Hippocampal formation (tissue), 2 donors: Measurements from ENCODE around the gene MYRF.

ENCODE experiments used
- DNase-seq, 2 donors: peaks; one replicate each; lab custom pipeline; 2025; lab: John Stamatoyannopoulos, UW

MYRF gene

DNA sequence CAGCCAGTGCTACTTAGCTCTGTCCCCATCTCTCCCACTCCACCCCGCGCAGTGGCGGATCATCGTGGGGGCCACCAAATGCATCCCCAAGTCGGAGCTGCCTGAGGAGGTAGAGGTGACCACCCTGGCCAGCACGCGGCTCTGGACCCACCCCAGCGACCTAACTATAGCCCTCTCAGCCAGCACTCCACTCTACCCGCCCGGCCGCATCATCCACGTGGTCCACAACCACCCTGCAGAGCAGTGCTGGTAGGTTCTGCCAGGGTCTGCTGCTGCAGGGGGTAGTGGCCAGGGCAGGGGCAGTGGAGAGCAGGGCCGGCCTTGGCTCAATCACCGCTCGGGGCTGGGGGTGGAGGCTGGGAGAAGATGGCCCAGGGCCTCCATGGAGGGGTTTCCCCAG, 13.0 kb upstream of the MYRF start:
- no peak for DNase-seq

DNA sequence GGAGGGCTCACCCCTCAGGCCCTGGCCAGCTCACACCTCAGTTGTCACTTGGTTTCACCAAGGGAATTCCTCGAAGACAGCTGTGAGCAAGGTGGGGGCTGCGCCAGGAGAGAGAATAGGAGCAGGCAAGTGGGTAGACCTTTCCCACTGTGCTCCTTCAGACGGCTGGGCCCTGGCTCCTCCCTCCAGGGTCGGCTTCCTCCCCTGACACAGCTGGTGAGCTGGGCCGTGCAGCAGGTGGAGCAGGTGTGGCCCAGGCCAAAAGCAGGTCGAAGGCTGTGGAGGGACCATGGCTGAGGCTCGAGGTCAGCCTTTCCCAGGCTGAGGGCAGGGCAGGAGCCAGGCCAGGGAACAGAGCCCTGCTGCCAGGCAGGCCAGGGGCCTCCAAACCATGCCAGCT, 12.5 kb upstream of the MYRF start:
- no peak for DNase-seq

DNA sequence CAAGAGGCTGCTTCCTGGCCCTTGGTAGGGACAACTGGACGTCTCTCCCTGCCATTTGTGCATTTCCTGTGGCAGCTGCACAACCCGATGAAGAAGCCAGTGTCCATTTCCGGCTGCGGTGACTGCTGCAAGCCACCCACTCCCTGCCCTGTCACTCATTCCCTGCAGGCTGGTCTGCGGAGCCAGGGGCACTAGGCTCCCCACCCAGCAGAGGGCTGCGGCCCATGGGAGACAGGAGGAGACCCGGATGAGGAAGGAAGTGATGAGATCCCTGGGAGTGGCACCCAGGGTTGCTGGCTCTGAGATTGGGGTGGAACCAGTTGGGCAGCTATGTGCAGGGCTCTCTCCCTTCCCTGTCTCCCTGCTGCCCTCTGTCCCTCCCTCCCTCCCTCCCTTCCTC, 10.0 kb upstream of the MYRF start:
- DNase-seq, result no peak

DNA sequence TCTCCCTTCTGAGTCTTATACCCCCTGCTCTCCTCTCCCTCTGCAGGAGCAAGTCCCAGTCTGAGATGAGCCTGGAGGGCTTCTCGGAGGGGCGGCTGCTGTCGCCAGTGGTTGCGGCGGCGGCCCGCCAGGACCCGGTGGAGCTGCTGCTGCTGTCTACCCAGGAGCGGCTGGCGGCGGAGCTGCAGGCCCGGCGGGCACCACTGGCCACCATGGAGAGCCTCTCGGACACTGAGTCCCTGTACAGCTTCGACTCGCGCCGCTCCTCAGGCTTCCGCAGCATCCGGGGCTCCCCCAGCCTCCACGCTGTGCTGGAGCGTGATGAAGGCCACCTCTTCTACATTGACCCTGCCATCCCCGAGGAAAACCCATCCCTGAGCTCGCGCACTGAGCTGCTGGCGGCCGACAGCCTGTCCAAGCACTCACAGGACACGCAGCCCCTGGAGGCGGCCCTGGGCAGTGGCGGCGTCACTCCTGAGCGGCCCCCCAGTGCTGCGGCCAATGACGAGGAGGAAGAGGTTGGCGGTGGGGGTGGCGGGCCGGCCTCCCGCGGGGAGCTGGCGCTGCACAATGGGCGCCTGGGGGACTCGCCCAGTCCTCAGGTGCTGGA, 8.8 kb upstream of the MYRF start:
- no peak for DNase-seq

DNA sequence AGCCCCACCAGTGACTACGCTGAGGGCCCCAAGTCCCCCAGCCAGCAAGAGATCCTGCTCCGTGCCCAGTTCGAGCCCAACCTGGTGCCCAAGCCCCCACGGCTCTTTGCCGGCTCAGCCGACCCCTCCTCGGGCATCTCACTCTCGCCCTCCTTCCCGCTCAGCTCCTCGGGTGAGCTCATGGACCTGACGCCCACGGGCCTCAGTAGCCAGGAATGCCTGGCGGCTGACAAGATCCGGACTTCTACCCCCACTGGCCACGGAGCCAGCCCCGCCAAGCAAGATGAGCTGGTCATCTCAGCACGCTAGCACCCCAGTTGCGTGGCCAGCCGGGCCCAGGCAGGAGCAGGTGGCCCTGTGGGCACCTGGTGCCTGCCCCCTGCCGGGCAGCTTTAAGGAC, 8.3 kb upstream of the MYRF start:
- no peak for DNase-seq

DNA sequence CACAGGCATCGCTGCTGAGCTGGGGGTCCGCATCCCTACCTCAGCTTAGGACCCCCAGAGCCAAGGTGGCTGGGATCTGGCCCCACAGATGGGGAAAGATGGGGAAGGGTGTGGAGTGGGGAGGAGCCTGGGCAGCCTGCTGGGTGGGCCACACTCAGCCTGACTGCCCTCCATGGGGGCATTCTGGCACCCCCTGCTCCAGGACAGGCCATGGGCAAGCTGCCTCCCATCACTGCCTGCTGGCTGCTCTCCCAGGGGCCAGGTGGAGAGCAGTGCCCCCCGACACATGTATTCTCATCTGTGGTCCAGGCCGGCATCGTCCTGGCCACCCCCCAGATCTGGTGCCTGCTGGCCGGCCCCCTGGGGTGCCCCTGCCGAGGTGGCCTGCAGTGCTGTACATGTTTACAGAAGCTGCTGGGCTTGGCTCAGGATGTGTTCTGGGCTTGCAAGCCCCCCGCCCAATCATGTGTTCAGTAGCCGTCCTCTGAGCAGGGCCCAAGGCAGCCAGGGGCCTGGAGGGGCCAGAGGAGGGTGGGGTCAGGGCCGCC, 7.8 kb upstream of the MYRF start:
- DNase-seq, result no peak

DNA sequence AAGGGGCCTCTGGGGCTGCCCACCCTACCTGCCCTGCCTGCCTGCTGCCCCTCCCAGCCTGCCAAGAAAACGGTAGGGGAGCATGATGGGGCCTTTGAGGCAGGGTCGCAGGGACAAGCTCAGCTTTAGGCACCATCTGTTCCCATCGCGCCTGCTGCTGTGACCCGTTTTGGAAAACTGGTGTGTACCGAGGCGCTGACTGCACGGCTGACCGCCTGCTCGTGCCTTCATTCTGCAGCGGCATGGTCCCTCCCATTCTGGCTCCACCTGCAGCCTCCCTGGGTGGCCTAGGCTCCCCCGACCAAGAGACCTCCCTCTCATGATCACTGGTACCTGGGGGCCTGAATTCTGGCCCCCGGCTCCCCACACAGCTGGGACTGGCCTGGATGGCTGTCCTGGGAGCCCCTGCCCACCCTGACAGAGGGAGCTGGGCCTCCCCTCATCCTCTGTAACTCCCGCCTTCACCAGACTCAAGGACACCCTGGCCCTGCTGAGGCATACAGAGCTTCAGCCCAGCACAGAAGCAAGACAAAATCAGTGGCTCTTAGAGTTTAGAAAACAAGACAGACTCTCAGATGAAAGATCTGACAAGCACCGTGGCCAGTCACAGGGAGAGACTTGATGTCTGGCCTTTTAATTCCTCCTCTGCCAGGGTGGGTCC, 6.5 kb upstream of the MYRF start:
- DNase-seq, result no peak

DNA sequence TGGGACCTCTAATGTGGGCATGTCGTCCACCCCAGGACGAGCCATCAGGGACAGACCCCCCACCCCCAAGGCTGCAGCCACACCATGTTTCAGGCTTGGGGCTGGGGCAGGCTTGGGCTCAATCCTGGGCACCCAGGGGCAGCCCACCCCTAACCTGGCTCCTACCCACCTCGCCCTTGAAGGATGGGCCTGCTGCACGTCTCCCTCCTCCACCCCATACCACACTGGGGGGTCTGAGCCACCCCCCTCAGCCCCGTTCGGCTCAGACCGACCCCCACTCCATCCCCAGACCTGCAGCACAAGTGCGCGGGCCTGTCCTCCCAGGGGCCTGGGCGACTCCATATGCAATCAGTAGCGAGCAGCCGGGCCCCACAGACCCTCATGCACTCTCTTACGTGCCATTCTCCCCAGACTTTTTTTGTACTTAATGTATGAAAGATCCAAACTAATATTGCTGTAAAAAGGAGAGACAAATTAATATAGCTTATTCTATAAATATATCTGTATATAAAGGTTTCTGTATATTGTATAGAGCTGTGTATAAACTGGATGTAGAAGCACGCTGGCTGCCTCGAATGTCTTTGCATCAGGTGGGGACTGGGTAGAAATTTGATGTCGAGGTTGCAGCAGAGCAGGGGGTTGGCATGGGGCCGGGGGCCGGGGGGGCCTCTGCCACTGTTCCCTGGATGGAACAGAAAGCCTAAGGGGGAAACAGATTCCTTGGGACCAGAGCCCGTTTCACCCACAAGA, 5.8 kb upstream of the MYRF start:
- no peak for DNase-seq

DNA sequence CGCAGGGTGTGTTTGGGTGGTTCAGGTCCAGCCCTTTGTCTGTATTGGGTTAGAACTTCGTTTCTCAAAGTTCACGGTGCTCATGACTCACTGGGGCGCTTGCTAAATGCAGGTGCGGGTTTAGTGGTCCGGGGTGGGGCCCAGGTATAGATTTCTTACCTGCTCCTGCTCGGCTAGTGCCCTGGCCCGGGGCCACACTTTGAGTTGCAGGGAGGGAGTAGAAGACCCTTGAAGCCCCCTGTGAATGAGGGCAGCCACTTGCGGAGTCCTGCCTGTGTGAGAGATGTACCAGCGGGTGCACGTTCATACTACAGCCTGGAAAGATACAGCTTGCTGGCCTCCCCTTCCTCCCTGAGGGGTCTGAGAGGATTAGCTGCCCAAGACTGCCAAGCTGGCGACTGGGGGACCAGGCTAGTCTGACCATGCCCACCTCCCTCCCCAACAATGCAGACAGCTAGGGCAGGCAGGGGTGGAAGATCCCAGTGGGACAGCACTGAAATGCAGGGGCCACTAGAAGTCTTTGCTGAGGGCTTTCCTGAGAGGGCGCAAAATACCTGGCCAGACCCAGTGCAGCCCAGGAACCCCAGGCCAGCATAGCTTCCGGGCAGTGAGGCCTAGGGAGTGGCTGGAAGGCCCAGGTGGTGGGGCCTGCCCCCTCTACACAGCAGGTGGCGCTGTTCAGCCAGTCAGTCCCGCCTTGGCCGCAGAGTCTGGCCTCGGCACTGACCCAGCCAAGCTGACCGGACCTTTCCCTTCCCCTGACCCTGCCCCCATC, 5.1 kb upstream of the MYRF start:
- DNase-seq, result peak; percentile 78 to 86

DNA sequence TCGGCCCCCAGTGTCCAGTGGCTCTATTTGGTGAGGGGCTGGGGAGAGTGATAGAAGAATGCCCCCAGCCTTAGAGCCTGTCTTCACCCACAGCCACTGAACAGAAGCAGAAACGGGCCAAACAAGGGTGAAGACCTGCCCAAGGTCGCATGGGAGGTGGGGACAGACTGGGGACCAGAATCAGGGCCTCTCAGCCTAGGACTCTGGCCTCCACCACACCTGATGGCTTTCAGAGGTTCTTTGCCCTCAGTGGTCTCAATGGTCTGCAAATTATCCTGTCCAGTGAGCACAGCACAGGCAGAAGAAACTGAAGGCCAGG, 4.5 kb upstream of the MYRF start:
- DNase-seq, result no peak

DNA sequence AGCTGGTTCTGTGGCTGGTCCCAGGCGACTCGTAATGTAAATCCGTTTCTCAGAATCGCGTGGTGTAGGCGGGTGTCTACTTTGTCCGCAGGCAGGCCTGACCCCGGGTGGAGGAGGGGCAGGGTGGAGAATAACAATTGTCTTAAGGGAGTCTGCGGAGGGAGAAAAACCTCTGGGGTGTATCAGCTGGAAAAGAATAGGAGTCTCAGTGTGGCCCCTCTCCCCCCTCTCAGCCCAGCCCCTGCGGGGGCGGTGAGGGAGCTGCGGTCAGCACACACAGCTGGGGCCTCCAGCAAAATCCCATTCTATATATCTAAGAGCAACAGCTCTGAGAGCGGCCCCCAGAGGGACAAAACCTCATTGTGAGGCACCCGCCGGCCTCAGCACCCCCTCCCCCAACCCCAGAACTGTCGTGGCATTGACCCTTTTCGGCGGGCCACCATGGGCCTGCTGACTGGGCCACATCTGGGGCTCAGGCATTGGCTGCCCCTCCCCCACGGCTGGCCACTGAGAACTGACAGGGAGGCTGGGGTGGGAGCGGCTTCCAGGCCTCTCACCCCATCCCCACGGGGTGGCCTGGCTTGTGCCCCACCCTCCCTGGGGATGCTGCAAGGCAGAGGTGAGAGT, 2.7 kb upstream of the MYRF start:
- DNase-seq, result peak; percentile 94

DNA sequence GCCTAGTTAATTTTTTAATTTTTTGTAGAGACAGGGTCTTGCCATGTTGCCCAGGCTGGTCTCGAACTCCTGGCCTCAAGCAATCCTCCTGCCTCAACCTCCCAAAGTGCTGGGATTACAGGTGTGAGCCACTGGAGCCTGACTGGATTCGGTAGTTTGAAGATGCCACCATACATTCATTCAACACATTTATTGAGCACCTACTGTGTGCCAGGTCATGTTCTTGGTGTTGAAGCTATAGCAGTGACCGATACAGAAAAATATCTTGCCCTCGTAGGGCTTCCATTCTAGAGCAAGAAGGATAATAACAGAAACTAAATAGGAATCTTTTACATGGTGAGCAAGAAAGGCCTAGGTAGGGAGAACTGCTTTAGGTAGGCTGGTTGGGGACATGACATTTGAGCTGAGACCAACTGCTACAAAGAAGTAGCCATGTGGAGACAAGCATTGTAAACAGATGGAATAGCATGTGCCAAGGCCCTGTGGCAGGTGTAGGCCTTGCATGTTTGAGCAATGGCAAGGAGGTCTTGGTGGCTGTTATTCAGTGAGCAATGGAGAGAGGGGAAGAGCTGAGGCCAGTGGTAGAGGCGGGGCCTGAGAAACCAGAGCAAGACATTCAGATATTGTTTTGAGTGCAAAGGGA, 1.7 kb upstream of the MYRF start:
- no peak for DNase-seq

DNA sequence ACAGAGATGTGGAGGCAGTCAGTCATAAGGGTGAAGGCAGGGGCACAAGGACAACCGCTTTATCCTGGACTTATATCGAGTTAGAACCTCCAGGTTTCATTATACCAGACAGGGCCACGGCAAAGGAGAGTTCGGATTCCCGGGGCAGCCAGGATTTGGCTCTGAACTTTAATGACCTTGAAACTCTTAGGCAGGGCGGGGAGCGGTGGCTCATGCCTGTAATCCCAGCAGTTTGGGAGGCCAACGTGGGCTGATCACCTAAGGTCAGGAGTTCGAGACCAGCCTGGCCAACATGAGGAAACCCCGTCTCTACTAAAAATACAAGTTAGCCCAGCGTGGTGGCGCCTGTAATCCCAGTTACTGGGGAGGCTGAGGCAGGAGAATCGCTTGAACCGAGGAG, 1.1 kb upstream of the MYRF start:
- DNase-seq, result no peak

DNA sequence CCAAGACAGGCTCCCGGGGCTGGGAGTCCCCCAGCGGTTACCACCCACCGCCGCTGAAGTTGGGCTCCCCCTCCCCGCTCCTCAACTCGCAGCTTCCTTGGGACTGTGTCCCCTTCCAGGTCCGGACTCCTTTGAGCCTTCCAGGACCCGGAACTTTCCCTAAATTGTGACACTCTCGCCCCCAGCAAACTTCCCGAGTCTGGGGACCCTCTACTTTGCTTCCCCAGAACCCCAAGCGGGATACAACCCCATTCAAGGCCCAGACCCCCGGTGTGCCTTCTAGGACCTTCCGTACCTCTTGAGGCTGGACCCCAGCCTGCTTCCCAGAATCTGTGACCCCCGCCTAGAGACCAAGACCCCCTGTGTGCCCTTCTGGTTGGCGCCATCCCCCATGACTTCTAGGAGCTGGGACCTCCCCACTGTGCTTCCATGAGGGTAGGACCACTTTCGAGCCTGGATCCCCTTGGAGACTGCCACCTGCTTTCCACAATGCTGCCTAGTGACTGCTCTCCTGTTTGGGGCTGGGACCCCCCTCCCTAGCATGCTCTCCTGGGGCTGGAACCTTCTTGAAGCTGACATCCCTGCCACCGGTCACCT, 587 bp downstream of the MYRF start:
- no peak for DNase-seq

DNA sequence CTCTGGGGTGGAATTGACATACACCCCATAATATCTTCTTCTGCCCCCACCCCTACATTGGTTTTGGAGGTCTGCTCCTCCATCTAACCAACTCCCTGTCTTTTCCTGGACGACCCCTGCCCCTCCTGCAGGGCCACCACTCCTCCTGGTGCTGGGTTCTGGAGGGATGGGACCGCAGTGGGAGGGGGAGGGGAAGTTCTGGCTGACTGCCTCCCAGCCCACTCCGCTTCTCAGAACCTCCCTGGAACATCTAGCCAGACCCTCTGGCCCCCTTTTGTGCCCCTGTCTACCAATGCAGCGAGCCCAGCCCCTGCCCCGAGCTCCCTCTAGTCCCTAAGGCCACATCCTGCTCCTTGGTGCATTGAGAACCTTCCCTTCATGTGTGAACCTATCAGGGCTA, 1.2 kb downstream of the MYRF start:
- DNase-seq, result no peak

DNA sequence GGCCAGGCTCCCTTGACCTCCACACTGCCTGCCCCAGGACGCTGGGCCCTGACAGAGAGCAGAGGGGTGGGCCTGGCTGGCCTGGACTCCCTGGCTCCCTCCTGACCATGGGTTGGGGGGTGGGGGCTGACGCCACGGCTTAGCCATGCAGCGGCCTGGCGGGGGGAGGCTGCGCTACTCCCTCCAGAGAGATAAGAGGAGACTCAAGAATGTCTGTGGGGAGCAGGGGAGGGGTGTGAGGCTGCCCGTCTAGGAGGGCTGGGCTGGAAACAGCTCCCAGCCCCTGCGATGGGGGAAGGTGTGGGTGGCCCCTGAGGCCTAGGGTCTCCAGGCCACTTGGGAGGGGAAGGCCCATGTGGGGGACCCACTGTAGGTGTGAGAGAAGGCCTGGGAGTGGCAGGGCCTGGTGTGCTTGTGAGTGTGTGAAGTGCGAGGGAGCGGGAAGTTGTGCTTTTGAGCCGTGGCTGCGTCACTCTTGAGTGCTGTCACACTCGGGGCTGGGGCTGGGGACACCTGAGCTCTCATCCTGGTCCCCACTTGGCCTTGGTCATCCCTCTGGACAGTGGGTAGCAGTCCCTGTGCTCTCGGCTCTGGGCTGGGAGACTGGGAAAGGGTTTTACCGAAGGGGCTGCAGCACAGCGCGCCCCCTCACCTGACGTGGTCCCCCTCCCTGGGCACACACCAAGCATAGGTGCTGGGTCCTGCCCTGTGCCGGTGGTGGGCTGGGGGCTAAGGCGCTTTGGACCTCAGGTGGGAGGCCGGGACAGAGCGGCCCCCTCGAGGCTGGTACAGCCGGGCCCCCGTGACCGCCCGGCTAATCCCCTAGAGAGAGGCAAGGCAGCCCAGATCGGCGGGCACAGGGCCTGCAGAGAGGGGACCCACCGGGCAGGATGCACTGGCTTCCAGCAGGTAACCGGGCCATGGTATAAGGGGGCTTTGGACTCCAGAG, 2.4 kb downstream of the MYRF start:
- DNase-seq, result no peak

DNA sequence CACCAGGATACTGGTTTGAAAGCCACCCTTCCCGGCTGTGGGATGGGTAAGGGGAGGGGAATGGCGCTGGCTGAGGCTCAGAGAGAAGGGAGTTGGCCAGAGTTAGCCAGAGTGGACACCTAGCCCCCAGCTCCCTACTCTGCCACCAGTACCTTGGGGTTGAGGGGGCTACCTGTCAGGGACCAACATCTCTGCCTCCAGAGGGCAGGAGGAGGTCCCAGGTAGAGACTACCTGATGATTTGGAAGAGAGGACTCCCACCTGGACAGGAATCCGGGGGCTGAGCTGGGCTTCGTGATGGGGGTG, 3.7 kb downstream of the MYRF start:
- DNase-seq, result no peak

DNA sequence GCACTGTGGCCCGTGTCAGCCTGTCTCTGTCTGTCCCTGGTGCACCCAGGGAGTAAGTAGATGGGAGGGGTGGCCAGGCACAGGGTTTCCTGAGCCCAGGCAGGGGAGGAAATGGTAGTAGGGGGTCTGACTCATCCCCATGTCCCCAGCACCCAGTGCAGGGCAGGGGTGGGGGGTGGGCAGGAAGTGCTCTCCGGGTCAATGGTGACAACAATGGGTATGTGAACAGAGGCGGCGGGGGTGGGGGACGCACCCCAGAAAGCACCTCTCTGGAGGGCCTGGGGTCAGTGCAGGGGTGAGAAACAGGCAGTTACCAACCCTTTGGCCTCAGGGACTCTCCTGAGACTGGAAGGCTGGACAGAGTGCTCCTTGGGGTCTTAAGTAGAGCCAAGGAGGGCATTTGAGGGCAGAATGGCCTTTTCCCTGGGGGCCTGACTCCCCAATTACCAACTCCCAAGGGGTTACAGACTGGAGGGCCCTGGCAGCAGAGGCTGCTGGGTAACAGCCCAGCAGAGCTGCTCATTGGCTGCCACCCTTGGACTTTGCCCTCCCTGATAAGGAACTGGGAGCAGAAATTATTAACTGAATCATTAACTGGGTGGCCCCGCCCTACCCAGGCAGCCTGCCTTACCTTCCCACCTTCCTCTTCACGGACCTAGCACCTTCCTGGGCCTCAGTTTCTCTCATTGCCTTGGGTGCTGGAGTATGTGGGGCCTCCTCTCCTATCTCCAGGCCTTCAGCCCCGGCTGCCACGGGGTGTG, 4.2 kb downstream of the MYRF start:
- no peak for DNase-seq

DNA sequence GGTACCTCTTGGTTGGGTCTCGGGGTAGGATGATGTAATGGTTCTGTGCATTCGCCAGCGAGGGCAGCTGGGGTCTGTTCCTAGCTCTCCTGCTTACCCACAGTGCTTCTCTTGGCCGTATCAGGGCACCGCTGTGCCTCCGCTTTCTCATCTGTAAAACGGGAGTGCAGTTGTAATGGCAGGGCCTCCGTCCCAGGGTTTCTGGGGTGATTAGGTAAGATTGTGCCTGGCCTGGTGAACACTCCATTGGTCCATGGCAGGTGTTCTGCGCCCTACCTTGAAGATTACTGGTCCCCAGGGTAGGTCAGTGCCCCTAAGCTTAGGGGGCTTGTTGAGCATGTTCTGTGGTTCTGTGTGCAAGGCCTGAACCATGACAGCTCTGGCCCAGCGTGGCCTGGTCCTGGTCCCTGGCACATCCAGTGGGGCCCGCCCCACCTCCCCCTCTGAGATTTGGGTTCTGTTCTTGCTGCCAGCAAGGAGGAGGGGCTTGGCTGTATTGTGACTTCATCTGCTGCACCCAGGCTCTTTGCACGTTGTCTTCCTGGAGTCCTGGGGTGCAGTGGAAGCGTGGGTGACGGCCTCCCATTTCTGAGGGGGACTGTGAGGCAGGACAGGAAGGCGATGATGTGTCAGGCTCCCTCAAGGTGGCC, 4.9 kb downstream of the MYRF start:
- DNase-seq, result peak in 1 of 2 donors; percentile 46
